Thyroid gland (tissue), 4 donors: Measurements from ENCODE around the gene PREPL. TPM values are rescaled to one million over a fixed set of nuclear protein-coding genes. Genes with fewer than 3 reads are reported as not detected.
"Not testable (repeated sequence)": the region's sequence is repeated elsewhere in the genome, so short reads cannot be mapped to it uniquely, and the experiment has no call there.

Source experiments
- DNase-seq, 2 donors: peaks; one replicate each; pipeline ENCODE4 v3.0.0-alpha.2; 2019
- H3K27ac ChIP-seq, 3 donors: fragments of 200-600 bp; sonication (generic); 1 replicate in 2 of 3; 2 replicates in 1 of 3; pipeline ENCODE4 v1.5.1; 2016 to 2019; ENCODE audit warnings: mild to moderate bottlenecking in 1 of 3, moderate library complexity in 1 of 3
- H3K27me3 ChIP-seq: fragments of 200-600 bp; sonication (generic); one replicate; pipeline ENCODE4 v1.5.1; 2019
- H3K36me3 ChIP-seq, 2 donors: fragments of 200-600 bp; sonication (generic); one replicate each; pipeline ENCODE4 v1.5.1; 2016 to 2019
- H3K4me1 ChIP-seq, 2 donors: fragments of 200-600 bp; sonication (generic); one replicate each; pipeline ENCODE4 v1.5.1; 2017 to 2019
- H3K4me3 ChIP-seq, 3 donors: fragments of 200-600 bp; sonication (generic); replicated peaks in 1 of 3; 1 replicate in 2 of 3; 2 replicates in 1 of 3; pipeline ENCODE4 v1.5.1; 2016; ENCODE audit warnings: mild to moderate bottlenecking in 1 of 3
- H3K9me3 ChIP-seq: fragments of 200-600 bp; sonication (generic); one replicate; pipeline ENCODE4 v1.5.1; 2017
- POLR2A ChIP-seq, 2 donors: fragments of 450-650 bp; IDR thresholded peaks; one replicate each; pipeline ENCODE4 v1.6.1; 2017; ENCODE audit warnings: antibody characterized with exemption in 2 of 2, mild to moderate bottlenecking in 2 of 2, moderate library complexity in 1 of 2
- WGBS, 2 donors: methylation state at CpG; one replicate each; pipeline ENCODE4 v1.1.5; 2017; 5-methylcytosine and 5-hydroxymethylcytosine counted together
- intact Hi-C: fragments of 100-400 bp; cut with DNase I; formaldehyde crosslinking; loops from one replicate; pipeline ENCODE4 v1.15.1; 2023
- total RNA-seq, 4 donors: library from RNA; depleted of rRNA; stranded (reverse); fragments of >200 nt; gene quantifications; one replicate each; pipeline ENCODE4 v1.2.3, GENCODE V29; 2016
- TF ChIP-seq, protein P1 (sequence below), 6 experiments: fragments of 200-600 bp in 3 of 6; fragments of 450-650 bp in 3 of 6; sonication (generic) in 3 of 6; IDR thresholded peaks; one replicate each; pipeline ENCODE4 v1.5.1; 2016 to 2019; ENCODE audit warnings: antibody characterized with exemption in 6 of 6, mild to moderate bottlenecking in 2 of 6, inconsistent platforms in 1 of 6, moderate library complexity in 1 of 6

Gene PREPL
- total RNA-seq, 4 donors from 2014 or later: 70.0 to 93.2 (median 72.3) TPM

DNA sequence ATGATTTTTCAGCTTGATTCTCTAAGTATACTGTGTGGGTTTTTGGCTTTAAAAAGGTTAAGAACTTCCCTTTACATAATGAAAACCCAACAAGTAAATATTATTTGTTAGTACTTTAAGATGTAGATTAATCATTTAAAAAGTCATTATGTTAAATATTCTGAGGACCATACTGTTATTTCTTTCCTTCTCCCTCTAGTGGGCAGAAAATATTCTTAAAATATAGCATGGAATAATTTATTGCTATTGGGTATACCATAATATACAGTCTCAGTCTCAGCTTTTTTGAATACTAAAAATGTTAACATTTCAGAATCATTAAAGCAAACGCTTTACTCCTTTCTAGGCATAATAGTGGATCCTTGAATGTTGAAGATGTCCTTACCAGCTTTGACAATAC lies 28.6 kb upstream of the PREPL start:
- TF ChIP-seq, protein P1, sequence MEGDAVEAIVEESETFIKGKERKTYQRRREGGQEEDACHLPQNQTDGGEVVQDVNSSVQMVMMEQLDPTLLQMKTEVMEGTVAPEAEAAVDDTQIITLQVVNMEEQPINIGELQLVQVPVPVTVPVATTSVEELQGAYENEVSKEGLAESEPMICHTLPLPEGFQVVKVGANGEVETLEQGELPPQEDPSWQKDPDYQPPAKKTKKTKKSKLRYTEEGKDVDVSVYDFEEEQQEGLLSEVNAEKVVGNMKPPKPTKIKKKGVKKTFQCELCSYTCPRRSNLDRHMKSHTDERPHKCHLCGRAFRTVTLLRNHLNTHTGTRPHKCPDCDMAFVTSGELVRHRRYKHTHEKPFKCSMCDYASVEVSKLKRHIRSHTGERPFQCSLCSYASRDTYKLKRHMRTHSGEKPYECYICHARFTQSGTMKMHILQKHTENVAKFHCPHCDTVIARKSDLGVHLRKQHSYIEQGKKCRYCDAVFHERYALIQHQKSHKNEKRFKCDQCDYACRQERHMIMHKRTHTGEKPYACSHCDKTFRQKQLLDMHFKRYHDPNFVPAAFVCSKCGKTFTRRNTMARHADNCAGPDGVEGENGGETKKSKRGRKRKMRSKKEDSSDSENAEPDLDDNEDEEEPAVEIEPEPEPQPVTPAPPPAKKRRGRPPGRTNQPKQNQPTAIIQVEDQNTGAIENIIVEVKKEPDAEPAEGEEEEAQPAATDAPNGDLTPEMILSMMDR (IDR thresholded peaks at IDR 0.05): no peak
- TF ChIP-seq POLR2A (IDR thresholded peaks at IDR 0.05): no peak
- Histone ChIP-seq H3K27me3 (no peaks in the 10 kb centered on the region), H3K27ac (no peak overlapping the region), H3K4me1 (no peaks in the 10 kb centered on the region), H3K4me3 (no peak overlapping the region), H3K36me3 (no peaks in the 10 kb centered on the region), H3K9me3 (no peaks in the 10 kb centered on the region)
- intact Hi-C loops: loop anchor here (10.0 kb wide), 1 partner anchor 565 kb away; no protein-coding TSS in a partner anchor
- WGBS, 2 donors: 92 to 96% methylated on average over 1 of the region's 1 CpG
- no peak for DNase-seq

DNA sequence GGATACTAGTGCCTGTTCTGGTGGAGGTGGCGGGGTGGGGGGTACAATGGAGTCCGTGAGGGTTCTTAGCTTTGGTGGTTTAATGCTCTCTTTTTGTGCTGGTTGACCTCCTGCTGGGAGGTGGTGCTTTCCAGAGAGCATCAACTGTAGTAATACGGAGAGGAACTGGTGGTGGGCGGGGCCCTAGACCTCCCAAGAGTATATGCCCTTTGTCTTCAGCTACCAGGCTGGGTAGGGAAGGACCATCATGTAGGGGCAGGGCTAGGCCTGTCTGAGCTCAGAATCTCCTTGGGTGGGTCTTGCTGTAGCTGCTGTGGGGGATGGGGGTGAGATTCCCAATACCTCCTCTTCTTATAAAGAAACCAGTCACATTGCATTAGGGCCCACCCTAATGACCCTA lies 27.6 kb upstream of the PREPL start:
- 61 to 70% methylated on average over 4 of the region's 4 CpGs for WGBS, 2 donors
- TF ChIP-seq, protein P1 (IDR thresholded peaks at IDR 0.05): no peak
- no peak for TF ChIP-seq POLR2A (IDR thresholded peaks at IDR 0.05)
- H3K36me3 ChIP-seq: no peaks in the 10 kb centered on the region
- no peaks in the 10 kb centered on the region for H3K9me3 ChIP-seq
- no peak for DNase-seq
- H3K27ac ChIP-seq: no peak overlapping the region
- intact Hi-C loops: loop anchor here (10.0 kb wide), 1 partner anchor 566 kb away; no protein-coding TSS in a partner anchor
- H3K4me1 ChIP-seq: no peaks in the 10 kb centered on the region
- H3K4me3 ChIP-seq: no peak overlapping the region
- H3K27me3 ChIP-seq: no peaks in the 10 kb centered on the region

DNA sequence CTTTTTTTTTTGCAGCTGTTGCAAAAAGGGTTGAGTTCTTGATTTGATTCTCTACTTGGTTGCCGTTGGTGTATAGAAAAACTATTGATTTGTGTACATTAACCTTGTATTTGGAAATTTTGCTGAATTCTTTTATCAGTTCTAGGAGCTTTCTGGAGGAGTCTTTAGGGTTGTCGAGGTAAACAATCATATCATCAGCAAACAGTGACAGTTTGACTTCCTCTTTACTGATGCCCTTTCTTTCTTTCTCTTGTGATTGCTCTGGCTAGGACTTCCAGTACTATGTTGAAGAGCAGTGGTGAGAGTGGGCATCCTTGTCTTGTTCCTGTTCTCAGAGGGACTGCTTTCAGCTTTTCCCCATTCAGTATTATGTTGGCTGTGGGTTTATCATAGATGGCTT lies 23.9 kb upstream of the PREPL start:
- H3K27me3 ChIP-seq, H3K27ac ChIP-seq, H3K9me3 ChIP-seq, H3K4me3 ChIP-seq, DNase-seq, H3K36me3 ChIP-seq, H3K4me1 ChIP-seq: not testable (repeated sequence)
- 84 to 90% methylated on average over 2 of the region's 2 CpGs for WGBS, 2 donors
- intact Hi-C loops: loop anchor here (10.0 kb wide), 1 partner anchor 570 kb away; no protein-coding TSS in a partner anchor

DNA sequence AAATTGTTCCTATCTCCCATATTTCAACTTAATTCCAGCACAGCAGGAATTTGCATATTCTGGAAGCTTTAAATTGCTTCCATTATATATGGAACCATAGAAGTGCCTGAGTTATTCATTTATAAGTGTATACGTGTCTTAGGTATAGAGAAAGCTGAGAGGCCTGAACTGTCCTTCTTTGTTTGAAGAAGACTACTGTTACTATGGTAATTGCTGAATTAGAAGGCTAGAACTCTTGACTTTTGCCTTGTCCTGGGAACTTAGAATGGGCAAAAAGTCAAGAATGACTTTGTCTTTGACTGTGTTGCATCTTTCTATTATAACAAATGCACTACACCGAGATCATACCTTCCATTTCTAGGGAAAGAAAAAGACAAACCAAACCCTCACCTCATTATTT lies 16.2 kb upstream of the PREPL start:
- no peak for TF ChIP-seq POLR2A (IDR thresholded peaks at IDR 0.05)
- TF ChIP-seq, protein P1 (IDR thresholded peaks at IDR 0.05): no peak

DNA sequence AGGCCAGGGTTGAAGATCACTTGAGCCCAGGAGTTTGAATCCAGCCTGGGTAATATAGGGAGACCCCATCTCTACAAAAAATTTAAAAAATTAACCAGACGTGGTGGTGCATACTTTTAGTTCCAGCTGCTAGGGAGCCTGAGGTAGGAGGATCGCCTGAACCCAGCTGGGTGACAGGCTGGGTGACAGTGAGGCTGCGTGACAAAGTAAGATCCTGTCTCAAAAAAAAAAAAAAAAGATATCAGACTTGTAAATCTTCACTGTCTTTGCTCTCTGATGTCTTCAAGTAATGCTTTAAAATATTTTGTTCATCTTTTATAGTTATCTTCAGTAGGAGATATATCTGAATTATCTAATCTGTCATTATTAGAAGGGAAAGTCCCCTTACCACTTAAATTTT lies 11.0 kb upstream of the PREPL start:
- Histone ChIP-seq H3K36me3 (no peaks in the 10 kb centered on the region), H3K9me3 (no peaks in the 10 kb centered on the region), H3K4me3 (no peak overlapping the region), H3K27ac (no peak overlapping the region), H3K27me3 (no peaks in the 10 kb centered on the region), H3K4me1 (no peaks in the 10 kb centered on the region)
- 94 to 98% methylated on average over 3 of the region's 3 CpGs for WGBS, 2 donors
- DNase-seq: no peak
- TF ChIP-seq, protein P1 (IDR thresholded peaks at IDR 0.05): no peak
- no peak for TF ChIP-seq POLR2A (IDR thresholded peaks at IDR 0.05)
- intact Hi-C loops: no loop called here

More for the DNA sequence above, 16.2 kb upstream of the PREPL start:
- DNase-seq: no peak
- 96 to 100% methylated on average over 2 of the region's 2 CpGs for WGBS, 2 donors
- intact Hi-C loops: no loop called here
- no peak overlapping the region for H3K27ac ChIP-seq
- no peaks in the 10 kb centered on the region for H3K27me3 ChIP-seq
- no peak overlapping the region for H3K4me3 ChIP-seq
- H3K36me3 ChIP-seq: no peaks in the 10 kb centered on the region
- H3K9me3 ChIP-seq: no peaks in the 10 kb centered on the region
- H3K4me1 ChIP-seq: no peaks in the 10 kb centered on the region

DNA sequence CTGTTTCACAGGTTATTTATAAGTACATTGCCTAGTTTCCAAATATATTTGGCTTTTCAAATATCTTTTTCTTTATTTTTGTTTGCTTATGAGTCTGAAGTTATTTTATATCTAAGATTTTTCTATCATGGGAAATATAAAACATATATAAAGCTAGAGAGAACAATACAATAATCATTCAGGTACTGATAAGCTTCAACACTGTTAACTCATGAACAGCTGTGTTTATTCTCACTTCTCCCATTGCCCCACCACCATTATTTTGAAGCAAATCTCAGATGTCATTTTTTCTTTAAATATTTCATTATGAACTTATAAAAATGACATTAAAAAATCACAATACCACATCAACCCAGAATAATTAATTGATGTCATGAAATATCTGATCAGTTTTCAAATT lies 10.2 kb upstream of the PREPL start:
- H3K27ac ChIP-seq: no peak overlapping the region
- no peak for DNase-seq
- H3K4me1 ChIP-seq: no peaks in the 10 kb centered on the region
- no peaks in the 10 kb centered on the region for H3K9me3 ChIP-seq
- H3K27me3 ChIP-seq: no peaks in the 10 kb centered on the region
- no peak for TF ChIP-seq POLR2A (IDR thresholded peaks at IDR 0.05)
- TF ChIP-seq, protein P1 (IDR thresholded peaks at IDR 0.05): no peak
- no peak overlapping the region for H3K4me3 ChIP-seq
- intact Hi-C loops: no loop called here
- no peaks in the 10 kb centered on the region for H3K36me3 ChIP-seq
